Endothelial cell of umbilical vein (primary cell): ENCODE results near the gene GLIPR1L2. TPM values are rescaled to one million over a fixed set of nuclear protein-coding genes. Genes with fewer than 3 reads are reported as not detected.
"Not testable (repeated sequence)": the region's sequence is repeated elsewhere in the genome, so short reads cannot be mapped to it uniquely, and the experiment has no call there.

Experiments used
- BruUV-seq: library from RNA; stranded (reverse); fragments of 400-500 nt; replicated peaks from 2 replicates; lab custom pipeline; 2021; lab: Mats Ljungman, UMichigan
- CTCF ChIA-PET: fragments of 300-600, 350-600 bp; sonication (Branson Sonifier 250); formaldehyde crosslinking; loops from one replicate; lab custom pipeline; 2021; ENCODE audit warnings: antibody characterized with exemption, inconsistent platforms; lab: Charles Lee
- POLR2A ChIA-PET: fragments of 300-600, 350-600 bp; sonication (Branson Sonifier 250); formaldehyde crosslinking; loops from one replicate; lab custom pipeline; 2021; ENCODE audit warnings: antibody characterized with exemption, inconsistent platforms; lab: Charles Lee
- DNase-seq: peaks from one replicate; pipeline ENCODE4 v3.0.0-alpha.2; 2011; ENCODE audit warnings: low read depth, low spot score
- FAIRE-seq: peaks from 2 replicates; lab custom pipeline; 2011; peaks lifted over from hg19 to GRCh38; lab: Jason Lieb, UNC
- H2AFZ ChIP-seq: 2 replicates; pipeline ENCODE4 v1.6.0; 2012; ENCODE audit warnings: low read depth, low read length, control low read depth, inconsistent platforms
- H3K27ac ChIP-seq: 2 replicates; pipeline ENCODE4 v1.5.1; 2011; ENCODE audit warnings: low read depth, mild to moderate bottlenecking, control low read depth, low read length, moderate library complexity; ENCODE audit not compliant: insufficient read depth
- H3K27me3 ChIP-seq, 2 experiments: 2 replicates each; pipeline versions ENCODE4 v1.6.0 to v1.6.1; 2011; ENCODE audit warnings: low read length in 2 of 2, mixed read lengths in 1 of 2; ENCODE audit not compliant: control insufficient read depth in 2 of 2, insufficient read depth in 2 of 2
- H3K36me3 ChIP-seq, 2 experiments: 2 replicates in 1 of 2; 3 replicates in 1 of 2; pipeline ENCODE4 v1.5.1; 2011; ENCODE audit warnings: low read length in 2 of 2, mild to moderate bottlenecking in 1 of 2, moderate library complexity in 1 of 2; ENCODE audit not compliant: control insufficient read depth in 2 of 2, insufficient read depth in 2 of 2; ENCODE audit errors: extremely low read depth in 1 of 2
- H3K4me1 ChIP-seq: 3 replicates; pipeline ENCODE4 v1.5.1; 2011; ENCODE audit warnings: mild to moderate bottlenecking, low read length; ENCODE audit not compliant: control insufficient read depth, insufficient read depth; ENCODE audit errors: extremely low read depth
- H3K4me2 ChIP-seq: 2 replicates; pipeline ENCODE4 v1.6.1; 2011; ENCODE audit warnings: low read length, control low read depth, mixed read lengths; ENCODE audit not compliant: insufficient read depth
- H3K4me3 ChIP-seq, 3 experiments: fragments of 200-600 bp in 1 of 3; sonication (generic), shearing (Covaris generic) in 1 of 3; replicated peaks in 1 of 3; 2 replicates each; pipeline ENCODE4 v1.5.1; 2011 to 2016; ENCODE audit warnings: control low read depth in 3 of 3, low read length in 3 of 3, mild to moderate bottlenecking in 2 of 3, inconsistent platforms in 1 of 3, low read depth in 1 of 3, moderate library complexity in 1 of 3; ENCODE audit not compliant: insufficient read depth in 1 of 3
- H3K79me2 ChIP-seq: 2 replicates; pipeline ENCODE4 v1.6.0; 2012; ENCODE audit warnings: low read length, inconsistent platforms; ENCODE audit not compliant: control insufficient read depth, insufficient read depth
- H3K9ac ChIP-seq: replicated peaks from 2 replicates; pipeline ENCODE3; 2011; ENCODE audit warnings: low read length, control low read depth; ENCODE audit not compliant: insufficient read depth; ENCODE audit errors: extremely low read depth
- H3K9me1 ChIP-seq: replicated peaks from 3 replicates; pipeline ENCODE4 v1.6.0; 2011; ENCODE audit warnings: mild to moderate bottlenecking, low read length; ENCODE audit not compliant: control insufficient read depth, insufficient read depth; ENCODE audit errors: extremely low read depth
- H3K9me3 ChIP-seq: replicated peaks from 2 replicates; pipeline ENCODE4 v1.5.1; 2012; ENCODE audit warnings: low read length, inconsistent platforms; ENCODE audit not compliant: control insufficient read depth, insufficient read depth
- H4K20me1 ChIP-seq: replicated peaks from 2 replicates; pipeline ENCODE3; 2011; ENCODE audit warnings: mild to moderate bottlenecking, low read length; ENCODE audit not compliant: control insufficient read depth, insufficient read depth; ENCODE audit errors: extremely low read depth
- EZH2 ChIP-seq: IDR thresholded peaks from 2 replicates; pipeline ENCODE4 v1.6.1; 2012; ENCODE audit warnings: borderline replicate concordance, low read depth, mild to moderate bottlenecking, moderate library complexity, low read length, inconsistent platforms; ENCODE audit not compliant: severe bottlenecking
- FOS ChIP-seq: IDR thresholded peaks from 2 replicates; pipeline ENCODE4 v1.6.1; 2011; ENCODE audit warnings: mild to moderate bottlenecking, low read length, moderate library complexity, borderline replicate concordance; ENCODE audit not compliant: insufficient read depth
- GATA2 ChIP-seq: IDR thresholded peaks from 2 replicates; pipeline ENCODE4 v1.7.0; 2011; ENCODE audit warnings: low read depth, mild to moderate bottlenecking, moderate library complexity, mixed read lengths, low read length; ENCODE audit not compliant: insufficient read length, insufficient read depth
- JUN ChIP-seq: IDR thresholded peaks from 2 replicates; pipeline ENCODE4 v1.6.1; 2011; ENCODE audit warnings: borderline replicate concordance, low read depth; ENCODE audit not compliant: insufficient read length, insufficient read depth
- MAX ChIP-seq: IDR thresholded peaks from 2 replicates; pipeline ENCODE4 v1.6.1; 2011; ENCODE audit not compliant: insufficient read depth, insufficient read length
- MYC ChIP-seq: IDR thresholded peaks from one replicate; pipeline ENCODE4 v1.6.1; 2011; ENCODE audit warnings: mild to moderate bottlenecking, low read depth, low read length
- POLR2A ChIP-seq: IDR thresholded peaks from 2 replicates; pipeline ENCODE4 v1.6.1; 2012; ENCODE audit warnings: low read depth, mild to moderate bottlenecking, control low read depth, low read length
- dilution Hi-C: fragments of 300-500 bp; cut with MboI; formaldehyde crosslinking; loops from one replicate; pipeline ENCODE4 v1.15.0; 2019; ENCODE audit warnings: low sequenced_read_pairs; ENCODE audit not compliant: extremely low pct_ligation_motif_present
- intact Hi-C: fragments of 100-400 bp; cut with micrococcal nuclease; formaldehyde crosslinking; loops from one replicate; pipeline ENCODE4 v1.10.0; 2022
- polyA plus RNA-seq, 4 experiments: library from polyadenylated mRNA; depleted of rRNA in 3 of 4; stranded (reverse) in 3 of 4; unstranded in 1 of 4; fragments of >200 nt; gene quantifications; 2 replicates each; pipeline versions ENCODE4 v1.2.1 to v1.2.3, GENCODE V29; 2011 to 2012; ENCODE audit warnings: missing spikeins in 1 of 4
- total RNA-seq: library from RNA; stranded (reverse); gene quantifications from 2 replicates; pipeline ENCODE4 v1.2.3, GENCODE V29; 2021

GLIPR1L2 gene
- total and polyA plus RNA-seq, 2 donors (not counting 3 experiments of a cell fraction or from before 2014, with no cell fraction given), result 0.07 TPM; not detected in 1

DNA sequence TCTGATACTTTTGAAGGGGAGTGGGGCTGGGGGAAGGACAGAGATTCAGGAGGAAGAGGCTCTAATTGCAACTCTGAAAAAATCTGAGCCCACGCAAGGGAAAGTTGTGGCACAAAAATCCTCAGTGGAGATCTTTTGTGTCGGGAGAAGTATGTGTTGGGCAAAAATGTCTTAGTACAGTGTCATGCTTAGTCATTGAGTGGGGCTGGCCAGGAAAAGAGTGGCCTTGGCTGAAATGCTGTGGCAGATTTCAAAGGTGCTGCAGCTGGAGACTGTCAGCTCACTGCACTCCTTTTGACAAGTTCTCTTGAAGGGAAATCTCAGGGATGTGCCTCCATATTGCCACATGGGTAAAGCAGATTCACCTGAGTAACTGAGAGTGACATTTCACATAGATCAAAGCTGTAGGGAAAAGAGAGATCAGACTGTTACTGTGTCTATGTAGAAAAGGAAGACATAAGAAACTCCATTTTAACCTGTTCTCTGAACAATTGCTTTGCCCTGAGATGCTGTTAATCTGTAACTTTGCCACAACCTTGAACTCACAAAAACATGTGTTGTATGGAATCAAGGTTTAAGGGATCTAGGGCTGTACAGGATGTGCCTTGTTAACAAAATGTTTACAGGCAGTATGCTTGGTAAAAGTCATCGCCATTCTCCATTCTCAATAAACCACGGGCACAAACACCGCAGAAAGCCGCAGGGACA lies 53.7 kb downstream of the GLIPR1L2 start:
- H3K27ac ChIP-seq, result no peak overlapping the region
- FAIRE-seq, result no peak
- no peak for DNase-seq
- H3K4me2 ChIP-seq, result no peak overlapping the region
- H4K20me1 ChIP-seq, result no peaks in the 10 kb centered on the region
- no peaks in the 10 kb centered on the region for H3K36me3 ChIP-seq
- H3K79me2 ChIP-seq, result no peaks in the 10 kb centered on the region
- no peaks in the 10 kb centered on the region for H3K9me1 ChIP-seq
- TF ChIP-seq FOS (no peak), MYC (no peak), POLR2A (no peak), EZH2 (no peak), JUN (no peak), MAX (no peak), GATA2 (no peak)
- intact Hi-C loops, result no loop called here
- no peak overlapping the region for H3K4me3 ChIP-seq
- H3K4me1 ChIP-seq, result peaks cover 9% of the 10 kb centered on the region
- ChIA-PET POLR2A (no interaction called here), CTCF (no interaction called here)
- no peaks in the 10 kb centered on the region for H3K9me3 ChIP-seq
- H2AFZ ChIP-seq, result no peak overlapping the region
- dilution Hi-C loops, result no loop called here
- BruUV-seq, result no TSS peak
- H3K9ac ChIP-seq, result no peak overlapping the region
- no peaks in the 10 kb centered on the region for H3K27me3 ChIP-seq

DNA sequence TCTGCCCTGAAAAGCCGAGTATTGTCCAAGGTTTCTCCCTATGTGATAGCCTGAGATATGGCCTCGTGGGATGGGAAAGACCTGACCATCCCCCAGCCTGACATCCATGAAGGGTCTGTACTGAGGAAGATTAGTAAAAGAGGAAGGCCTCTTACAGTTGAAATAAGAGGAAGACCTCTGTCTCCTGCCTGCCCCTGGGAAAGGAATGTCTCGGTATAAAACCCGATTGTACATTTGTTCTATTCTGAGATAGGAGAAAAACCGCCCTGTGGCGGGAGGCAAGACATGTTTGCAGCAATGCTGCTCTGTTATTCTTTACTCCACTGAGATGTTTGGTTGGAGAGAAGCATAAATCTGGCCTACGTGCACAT lies 54.2 kb downstream of the GLIPR1L2 start:
- H3K9ac ChIP-seq, H3K27ac ChIP-seq, BruUV-seq, H3K9me3 ChIP-seq, DNase-seq, H3K36me3 ChIP-seq, H3K4me1 ChIP-seq, POLR2A ChIA-PET, FAIRE-seq, H3K9me1 ChIP-seq, H3K4me2 ChIP-seq, intact Hi-C loops, H2AFZ ChIP-seq, H3K27me3 ChIP-seq, H4K20me1 ChIP-seq, H3K79me2 ChIP-seq, H3K4me3 ChIP-seq, CTCF ChIA-PET, dilution Hi-C loops: not testable (repeated sequence)
